Subcutaneous abdominal adipose tissue (tissue), 5 donors: ENCODE results near the gene SLC16A7.

ENCODE experiments used
- H3K27ac ChIP-seq: one replicate; pipeline ENCODE4 v1.7.0; 2013; ENCODE audit warnings: low read depth, mild to moderate bottlenecking, inconsistent platforms, low read length, moderate library complexity
- H3K27me3 ChIP-seq, 5 donors: one replicate each; pipeline ENCODE4 v1.7.0; 2013; ENCODE audit warnings: low read length in 5 of 5, inconsistent platforms in 1 of 5; ENCODE audit not compliant: control insufficient read depth in 5 of 5, insufficient read depth in 4 of 5
- H3K36me3 ChIP-seq, 5 donors: one replicate each; pipeline ENCODE4 v1.7.0; 2013; ENCODE audit warnings: low read length in 5 of 5; ENCODE audit not compliant: control insufficient read depth in 5 of 5, insufficient read depth in 5 of 5
- H3K4me1 ChIP-seq, 5 donors: one replicate each; pipeline ENCODE4 v1.7.0; 2013; ENCODE audit warnings: low read length in 5 of 5, mild to moderate bottlenecking in 3 of 5, moderate library complexity in 1 of 5; ENCODE audit not compliant: control insufficient read depth in 5 of 5, insufficient read depth in 5 of 5
- H3K4me3 ChIP-seq, 5 donors: one replicate each; pipeline ENCODE4 v1.7.0; 2013; ENCODE audit warnings: low read length in 5 of 5, low read depth in 1 of 5
- H3K9ac ChIP-seq, 5 donors: one replicate each; pipeline ENCODE4 v1.7.0; 2013; ENCODE audit warnings: low read length in 5 of 5, mild to moderate bottlenecking in 4 of 5, moderate library complexity in 3 of 5
- H3K9me3 ChIP-seq, 5 donors: one replicate each; pipeline ENCODE4 v1.7.0; 2013; ENCODE audit warnings: low read length in 5 of 5; ENCODE audit not compliant: control insufficient read depth in 5 of 5
- donor health status: healthy.
- donor health status: healthy.
- donor health status: healthy.
- donor health status: healthy.
- donor health status: healthy.

Gene SLC16A7

DNA sequence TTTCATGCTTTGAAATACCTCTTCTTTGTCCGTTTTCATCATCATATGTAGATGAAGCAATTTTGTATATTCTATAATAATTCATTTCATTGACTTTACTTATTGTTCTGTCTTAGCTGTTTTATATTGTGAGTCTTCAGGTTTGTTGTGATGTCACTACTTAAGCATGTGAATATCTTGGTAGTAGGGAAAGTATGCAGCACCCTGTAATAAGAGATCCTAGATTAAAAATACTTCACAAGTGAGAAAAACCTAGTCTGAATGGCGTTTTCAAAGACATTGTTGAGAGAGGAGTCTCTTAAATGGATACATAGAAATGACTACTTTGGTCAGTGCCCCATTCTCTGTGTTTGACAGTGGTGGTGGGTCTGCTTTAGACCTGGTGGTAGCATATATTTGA lies 61.4 kb downstream of the SLC16A7 start:
- Histone ChIP-seq H3K27me3 (no peaks in the 10 kb centered on the region), H3K36me3 (peaks cover 0 to 12% (median 0%) of the 10 kb centered on the region in 5 donors), H3K9ac (no peak overlapping the region), H3K27ac (no peak overlapping the region), H3K9me3 (no peaks in the 10 kb centered on the region), H3K4me1 (peaks cover 0 to 16% (median 0%) of the 10 kb centered on the region in 5 donors), H3K4me3 (no peak overlapping the region)

GRCh38 chr12:59657711-59658110 lies 61.9 kb downstream of the SLC16A7 start:
- Histone ChIP-seq H3K9ac (no peak overlapping the region), H3K27ac (no peak overlapping the region), H3K4me1 (peaks cover 0 to 19% (median 0%) of the 10 kb centered on the region in 5 donors), H3K27me3 (no peaks in the 10 kb centered on the region), H3K36me3 (peaks cover 0 to 12% (median 0%) of the 10 kb centered on the region in 5 donors), H3K4me3 (no peak overlapping the region), H3K9me3 (no peaks in the 10 kb centered on the region)

DNA sequence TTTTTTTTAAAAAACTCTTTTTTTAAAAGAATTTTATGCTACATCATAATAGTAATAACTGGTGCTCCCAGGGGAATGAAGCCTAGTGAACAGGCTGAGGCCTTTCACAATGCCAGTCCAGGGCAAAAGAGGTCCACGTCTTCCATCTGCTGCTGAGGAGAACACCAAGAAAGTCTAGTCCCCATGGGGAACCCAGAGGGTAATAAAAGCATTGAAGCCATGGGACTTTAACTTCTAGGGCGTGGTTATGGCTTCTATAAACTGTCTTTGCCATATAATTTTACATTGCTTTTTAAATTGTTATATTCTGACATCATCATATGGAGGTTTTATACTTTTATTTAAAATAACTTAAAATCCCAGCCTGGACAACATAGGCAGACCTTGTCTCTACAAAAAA lies 64.3 kb downstream of the SLC16A7 start:
- peaks cover 0 to 12% (median 0%) of the 10 kb centered on the region in 5 donors for H3K36me3 ChIP-seq
- peaks cover 0 to 28% (median 5%) of the 10 kb centered on the region in 5 donors for H3K4me1 ChIP-seq
- no peak overlapping the region for H3K9ac ChIP-seq
- no peak overlapping the region for H3K4me3 ChIP-seq
- H3K27me3 ChIP-seq = no peaks in the 10 kb centered on the region
- H3K27ac ChIP-seq = no peak overlapping the region
- H3K9me3 ChIP-seq = no peaks in the 10 kb centered on the region

- H3K4me1 ChIP-seq = peaks cover 0 to 28% (median 5%) of the 10 kb centered on the region in 5 donors
- no peak overlapping the region for H3K27ac ChIP-seq
Measured at GRCh38 chr12:59660921-59661597, 65.2 kb downstream of the SLC16A7 start.

DNA sequence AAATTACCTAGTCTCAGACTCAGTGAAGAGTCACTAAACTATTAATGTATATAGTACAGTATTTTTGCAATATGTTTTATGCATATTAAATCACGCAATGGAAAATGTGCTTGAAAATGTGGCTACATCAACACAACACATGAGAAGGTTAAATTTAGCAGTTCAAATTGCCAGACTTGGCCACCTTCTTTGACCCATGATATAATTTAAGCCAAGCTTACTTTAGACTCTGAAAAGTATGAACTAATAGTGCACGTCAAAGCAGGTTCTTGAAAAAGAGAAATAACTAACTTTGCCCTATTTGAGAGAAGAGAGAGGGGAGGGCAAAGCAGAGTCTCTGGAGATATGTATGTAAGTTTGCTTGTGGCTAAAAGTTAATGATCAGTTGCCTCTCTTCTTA lies 68.7 kb downstream of the SLC16A7 start:
- no peaks in the 10 kb centered on the region for H3K27me3 ChIP-seq
- peak overlapping the region; percentile 27 to 59 (median 52) for H3K4me3 ChIP-seq
- peak overlapping the region in 4 of 5 donors; percentile 8 to 83 (median 72) for H3K9ac ChIP-seq
- peak overlapping the region; percentile 88 for H3K27ac ChIP-seq
- no peaks in the 10 kb centered on the region for H3K36me3 ChIP-seq
- no peaks in the 10 kb centered on the region for H3K9me3 ChIP-seq
- peaks cover 0 to 29% (median 9%) of the 10 kb centered on the region in 5 donors for H3K4me1 ChIP-seq

More at GRCh38 chr12:59660921-59661597, 65.2 kb downstream of the SLC16A7 start:
- Histone ChIP-seq H3K36me3 (peaks cover 0 to 7% (median 0%) of the 10 kb centered on the region in 5 donors), H3K9ac (no peak overlapping the region), H3K27me3 (no peaks in the 10 kb centered on the region), H3K9me3 (no peaks in the 10 kb centered on the region), H3K4me3 (no peak overlapping the region)

GRCh38 chr12:59665701-59666100 lies 69.9 kb downstream of the SLC16A7 start:
- Histone ChIP-seq H3K9ac (peak overlapping the region in 3 of 5 donors; percentile 24 to 83 (median 75)), H3K4me1 (peaks cover 0 to 25% (median 9%) of the 10 kb centered on the region in 5 donors), H3K27ac (peak overlapping the region; percentile 88), H3K36me3 (no peaks in the 10 kb centered on the region), H3K9me3 (no peaks in the 10 kb centered on the region), H3K27me3 (no peaks in the 10 kb centered on the region), H3K4me3 (peak overlapping the region; percentile 27 to 78 (median 52))

- Histone ChIP-seq H3K27me3 (no peaks in the 10 kb centered on the region), H3K9me3 (no peaks in the 10 kb centered on the region), H3K9ac (no peak overlapping the region), H3K36me3 (no peaks in the 10 kb centered on the region), H3K4me1 (peaks cover 0 to 27% (median 9%) of the 10 kb centered on the region in 5 donors), H3K27ac (peak overlapping the region; percentile 88), H3K4me3 (no peak overlapping the region)
Measured at GRCh38 chr12:59668674-59669073, 72.8 kb downstream of the SLC16A7 start.

DNA sequence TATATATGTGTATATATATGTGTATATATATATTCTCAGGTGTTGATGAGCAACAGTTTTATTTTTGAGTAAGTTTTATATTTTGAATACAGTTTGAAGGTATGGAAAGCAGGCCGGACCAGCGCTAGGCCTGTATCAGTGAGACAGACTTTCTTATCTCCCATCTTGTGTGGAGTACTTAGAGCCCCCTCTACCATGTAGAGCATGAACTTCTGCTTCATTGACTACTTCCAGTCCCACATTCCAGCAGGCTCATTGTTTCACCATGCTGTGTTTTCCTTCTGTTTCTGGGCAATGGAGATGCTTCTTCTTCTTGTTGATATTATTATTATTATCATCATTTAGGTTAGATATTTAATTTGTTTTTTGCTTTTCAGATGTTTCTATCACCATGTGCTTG lies 76.4 kb downstream of the SLC16A7 start:
- Histone ChIP-seq H3K27ac (peak overlapping the region; percentile 13), H3K9ac (no peak overlapping the region), H3K4me3 (no peak overlapping the region), H3K27me3 (no peaks in the 10 kb centered on the region), H3K36me3 (peaks cover 0 to 2% (median 0%) of the 10 kb centered on the region in 5 donors), H3K9me3 (no peaks in the 10 kb centered on the region), H3K4me1 (peaks cover 0 to 27% (median 4%) of the 10 kb centered on the region in 5 donors)

DNA sequence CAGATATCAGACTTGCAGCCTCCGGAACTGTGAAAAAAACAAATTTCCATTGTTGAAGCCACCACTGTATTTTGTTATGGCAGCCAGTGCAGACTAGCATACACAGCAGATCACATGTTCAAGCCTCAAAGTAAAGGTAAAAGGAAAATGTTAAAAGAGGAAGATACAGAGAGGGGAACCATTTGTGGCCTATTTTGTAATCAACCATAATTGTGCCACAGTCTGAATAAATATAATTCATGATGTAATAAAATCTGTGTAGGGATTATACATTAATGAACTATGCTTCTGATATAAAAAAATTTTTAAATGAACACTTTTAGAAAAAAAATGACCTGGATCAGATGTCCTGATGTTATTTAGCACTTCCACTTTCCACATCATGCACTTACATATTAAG lies 79.6 kb downstream of the SLC16A7 start:
- H3K27me3 ChIP-seq = no peaks in the 10 kb centered on the region
- H3K4me1 ChIP-seq = peaks cover 0 to 37% (median 13%) of the 10 kb centered on the region in 5 donors
- peak overlapping the region; percentile 73 for H3K27ac ChIP-seq
- H3K36me3 ChIP-seq = peaks cover 0 to 7% (median 0%) of the 10 kb centered on the region in 5 donors
- H3K4me3 ChIP-seq = no peak overlapping the region
- peaks cover 0 to 2% (median 0%) of the 10 kb centered on the region in 5 donors for H3K9me3 ChIP-seq
- no peak overlapping the region for H3K9ac ChIP-seq

DNA sequence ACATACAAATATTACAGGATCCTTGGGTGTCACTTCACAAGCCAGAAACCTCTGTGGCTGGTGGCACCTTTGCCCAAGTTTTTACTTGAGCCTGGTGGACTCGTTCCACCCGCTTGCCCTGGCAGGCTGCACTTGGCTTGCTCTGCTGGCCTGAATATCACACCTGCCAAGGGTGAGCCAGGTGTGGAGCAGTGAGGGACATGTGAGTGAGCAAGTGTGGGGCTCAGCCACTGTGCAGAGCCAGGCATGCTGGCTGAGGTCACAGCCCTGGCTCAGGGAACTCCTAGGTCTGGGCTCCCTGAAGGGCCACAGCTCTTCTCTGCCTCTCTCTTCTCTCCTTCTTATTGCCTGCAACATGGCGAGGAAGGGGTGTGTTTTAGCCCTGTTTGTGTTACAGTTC lies 82.0 kb downstream of the SLC16A7 start:
- Histone ChIP-seq H3K27me3 (no peaks in the 10 kb centered on the region), H3K4me1 (peaks cover 0 to 31% (median 13%) of the 10 kb centered on the region in 5 donors), H3K4me3 (no peak overlapping the region), H3K36me3 (peaks cover 0 to 7% (median 0%) of the 10 kb centered on the region in 5 donors), H3K27ac (peak overlapping the region; percentile 78), H3K9ac (no peak overlapping the region), H3K9me3 (peaks cover 0 to 2% (median 0%) of the 10 kb centered on the region in 5 donors)
